ENCODE measurements around the gene ATXN10.

- TF ChIP-seq POLR2A (IDR thresholded peaks at IDR 0.05; ENCODE audit: extremely low read depth, insufficient read length) (no peak), CTCF (IDR thresholded peaks at IDR 0.05; ENCODE audit: low read depth, low read length) (no peak), MYC (IDR thresholded peaks at IDR 0.05; ENCODE audit: low read depth, low read length) (no peak), MAX (IDR thresholded peaks at IDR 0.05; ENCODE audit: low read depth, low read length) (no peak)
These were observed 175.3 kb downstream of the ATXN10 start for GRCh38 chr22:45846952-45847351.

Data from NB4 (cell line).